ENCODE measurements around the gene CHST8.

CHST8 gene

DNA sequence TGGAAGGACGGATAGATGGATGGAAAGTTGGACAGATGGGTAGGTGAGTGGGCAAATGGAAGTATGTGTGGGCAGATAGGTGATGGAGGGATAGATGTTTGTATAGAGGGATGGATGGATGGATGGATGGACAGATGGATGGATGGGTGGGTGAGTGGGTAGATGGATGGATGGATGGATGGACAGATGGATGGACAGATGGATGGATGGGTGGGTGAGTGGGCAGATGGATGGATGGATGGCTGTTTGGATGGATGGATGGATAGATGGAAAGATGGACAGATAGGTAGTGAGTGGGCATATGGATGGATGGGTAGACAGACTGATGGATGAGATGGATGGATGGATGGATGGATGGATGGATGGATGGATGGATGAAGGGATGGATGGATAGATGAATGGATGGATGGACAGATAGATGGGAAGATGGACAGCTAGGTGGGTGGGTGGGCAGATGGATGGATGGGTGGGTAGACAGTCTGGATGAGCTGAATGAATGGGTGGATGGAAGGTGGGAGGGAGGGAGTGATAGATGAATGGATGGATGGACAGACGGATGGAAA, 100.1 kb downstream of the CHST8 start:
- TF ChIP-seq CTCF (IDR thresholded peaks at IDR 0.05; ENCODE audit: low read depth, low read length, missing control alignments), result no peak
- Histone ChIP-seq H3K27ac (no peak overlapping the region), H3K27me3 (replicated peaks) (no peaks in the 10 kb centered on the region), H3K36me3 (replicated peaks) (no peaks in the 10 kb centered on the region), H3K4me3 (ENCODE audit: low read depth, low read length) (no peak overlapping the region)
- no peak for DNase-seq
- in situ Hi-C loops (cut with HindIII; ENCODE audit: low pct_ligation_motif_present, low sequenced_read_pairs), result no loop called here

DNA sequence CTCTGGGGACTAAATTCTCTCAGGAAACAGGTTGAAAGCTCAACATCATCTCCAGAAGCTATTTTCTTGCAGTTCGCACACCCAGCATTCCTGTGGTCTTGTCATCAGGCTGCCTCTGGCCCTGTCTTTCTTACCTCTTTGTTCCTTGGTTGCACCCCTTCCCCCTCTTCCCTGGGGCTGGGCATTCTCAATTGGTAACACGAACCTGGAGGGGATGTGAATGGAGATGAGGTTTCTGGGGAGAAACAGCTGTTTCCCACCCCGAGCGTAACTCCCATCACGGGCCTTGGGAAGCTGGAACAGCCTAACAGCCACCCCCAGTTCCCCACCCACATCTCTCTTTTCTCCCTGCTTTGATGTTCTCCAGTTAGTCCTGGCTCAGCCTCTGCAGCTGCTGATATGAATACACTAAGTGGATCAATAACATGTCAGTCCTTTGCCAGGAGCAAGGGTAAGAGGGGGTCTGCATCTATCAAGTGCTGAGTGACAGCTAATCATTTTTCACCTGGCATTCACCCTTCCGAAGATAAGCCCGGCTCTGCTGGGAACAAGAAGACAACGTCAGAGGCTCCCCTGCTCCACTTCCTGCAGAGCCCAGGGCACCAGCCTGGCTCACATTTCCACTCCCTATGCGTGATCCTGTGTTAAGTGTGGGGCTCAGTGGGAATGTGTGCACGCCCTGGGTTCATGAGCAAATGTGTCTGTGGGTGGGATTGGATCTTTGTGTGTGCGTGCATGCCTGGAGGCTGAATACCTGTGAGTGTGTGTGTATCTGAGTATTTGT, 100.9 kb downstream of the CHST8 start:
- no peak for TF ChIP-seq CTCF (IDR thresholded peaks at IDR 0.05; ENCODE audit: low read depth, low read length, missing control alignments)
- H3K4me3 ChIP-seq (ENCODE audit: low read depth, low read length), result no peak overlapping the region
- H3K27ac ChIP-seq, result no peak overlapping the region
- no peaks in the 10 kb centered on the region for H3K27me3 ChIP-seq (replicated peaks)
- in situ Hi-C loops (cut with HindIII; ENCODE audit: low pct_ligation_motif_present, low sequenced_read_pairs), result no loop called here
- no peaks in the 10 kb centered on the region for H3K36me3 ChIP-seq (replicated peaks)
- DNase-seq, result no peak

- TF ChIP-seq CTCF (IDR thresholded peaks at IDR 0.05; ENCODE audit: low read depth, low read length, missing control alignments), result no peak
- no peak for DNase-seq
- in situ Hi-C loops (cut with HindIII; ENCODE audit: low pct_ligation_motif_present, low sequenced_read_pairs), result no loop called here
- H3K27me3 ChIP-seq (replicated peaks), result no peaks in the 10 kb centered on the region
- no peak overlapping the region for H3K27ac ChIP-seq
- H3K36me3 ChIP-seq (replicated peaks), result no peaks in the 10 kb centered on the region
- no peak overlapping the region for H3K4me3 ChIP-seq (ENCODE audit: low read depth, low read length)
Measured at GRCh38 chr19:33723512-33723911, 101.8 kb downstream of the CHST8 start.

- Histone ChIP-seq H3K36me3 (replicated peaks) (no peaks in the 10 kb centered on the region), H3K27me3 (replicated peaks) (no peaks in the 10 kb centered on the region), H3K4me3 (ENCODE audit: low read depth, low read length) (no peak overlapping the region), H3K27ac (no peak overlapping the region)
- in situ Hi-C loops (cut with HindIII; ENCODE audit: low pct_ligation_motif_present, low sequenced_read_pairs), result no loop called here
- DNase-seq, result no peak
- no peak for TF ChIP-seq CTCF (IDR thresholded peaks at IDR 0.05; ENCODE audit: low read depth, low read length, missing control alignments)
Measured at GRCh38 chr19:33724021-33724720, 102.4 kb downstream of the CHST8 start.

DNA sequence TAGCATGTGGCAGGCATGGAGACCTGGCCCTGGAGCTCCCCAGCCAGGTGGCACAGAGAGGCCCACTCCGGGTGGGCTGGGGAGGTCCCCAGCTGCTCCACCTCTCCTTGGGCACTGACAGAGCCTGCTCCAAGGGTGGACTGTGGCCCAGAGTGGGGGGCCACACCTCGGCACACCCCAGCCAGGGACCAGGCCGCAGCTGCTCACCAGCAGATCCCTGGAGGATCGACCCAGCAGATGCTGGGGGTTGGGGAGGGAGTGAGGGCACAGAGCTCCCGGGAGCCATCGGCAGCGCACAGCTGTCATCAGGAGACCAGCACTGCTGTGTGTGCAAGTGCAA, 102.9 kb downstream of the CHST8 start:
- Histone ChIP-seq H3K36me3 (replicated peaks) (no peaks in the 10 kb centered on the region), H3K27ac (no peak overlapping the region), H3K4me3 (ENCODE audit: low read depth, low read length) (no peak overlapping the region), H3K27me3 (replicated peaks) (no peaks in the 10 kb centered on the region)
- in situ Hi-C loops (cut with HindIII; ENCODE audit: low pct_ligation_motif_present, low sequenced_read_pairs), result no loop called here
- DNase-seq, result no peak
- no peak for TF ChIP-seq CTCF (IDR thresholded peaks at IDR 0.05; ENCODE audit: low read depth, low read length, missing control alignments)
